Nephron (organoid): ENCODE data around the gene LRTM2.

Experiments used
- H3K27ac Mint-ChIP-seq, 3 experiments: 2 replicates each; pipeline ENCODE4 v1.8.0; 2020; ENCODE audit warnings: mixed read lengths in 3 of 3, mild to moderate bottlenecking in 2 of 3, moderate library complexity in 1 of 3
- H3K27me3 Mint-ChIP-seq: 2 replicates; pipeline ENCODE4 v1.8.0; 2021; ENCODE audit warnings: low read depth, mild to moderate bottlenecking, moderate library complexity, mixed read lengths
- H3K36me3 Mint-ChIP-seq: 2 replicates; pipeline ENCODE4 v1.8.0; 2020; ENCODE audit warnings: low read depth, mixed read lengths
- H3K4me1 Mint-ChIP-seq: 2 replicates; pipeline ENCODE4 v1.8.0; 2020; ENCODE audit warnings: mixed read lengths
- H3K4me3 Mint-ChIP-seq, 3 experiments: 2 replicates each; pipeline ENCODE4 v1.8.0; 2020; ENCODE audit warnings: mild to moderate bottlenecking in 3 of 3, mixed read lengths in 3 of 3, moderate library complexity in 2 of 3
- H3K9me3 Mint-ChIP-seq: 2 replicates; pipeline ENCODE4 v1.8.0; 2020; ENCODE audit warnings: mixed read lengths
- TF ChIP-seq, protein P1 (sequence below), 3 experiments: fragments of 200-600 bp; sonication (generic); IDR thresholded peaks; one replicate each; pipeline ENCODE4 v1.5.0; 2021; ENCODE audit warnings: antibody characterized with exemption in 3 of 3; ENCODE audit not compliant: unreplicated experiment in 3 of 3

The LRTM2 gene

DNA sequence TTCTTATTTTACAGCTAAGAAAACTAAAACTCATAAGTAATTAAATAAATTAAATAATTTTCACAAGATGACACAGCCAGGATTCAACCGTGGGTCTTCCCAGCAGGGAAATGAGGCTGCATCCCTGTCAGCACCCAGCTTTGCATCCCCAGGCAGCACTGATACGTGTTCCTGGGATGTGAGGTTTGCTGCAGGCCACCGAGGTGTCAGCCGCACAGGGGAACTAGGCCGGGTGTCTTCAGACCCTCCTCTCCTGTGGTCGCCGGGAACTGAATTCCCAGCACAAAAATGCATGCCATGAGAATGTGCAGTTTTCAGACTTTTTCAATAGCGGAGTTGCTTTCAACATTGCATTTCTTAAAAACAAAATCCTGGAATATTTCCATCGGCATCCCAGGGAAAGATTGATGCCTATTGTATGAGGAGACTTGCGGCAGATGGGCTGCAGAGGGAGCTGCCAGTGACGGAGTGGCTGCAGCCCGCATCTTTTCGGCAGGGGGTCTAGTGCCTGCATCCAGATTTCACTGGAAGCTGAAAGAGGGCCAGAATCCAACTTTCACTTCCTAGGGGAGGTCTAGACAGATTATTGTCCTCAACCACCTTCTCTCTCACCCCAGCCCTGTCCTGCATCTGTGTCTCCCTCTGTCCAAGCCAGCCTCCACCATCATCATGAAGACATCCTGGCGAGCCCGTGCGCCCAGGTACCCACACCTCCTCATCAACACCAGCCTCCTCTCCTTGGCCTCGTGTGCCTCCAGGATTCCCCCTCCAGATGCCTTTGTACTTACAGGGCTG lies 12.6 kb downstream of the LRTM2 start:
- Mint-ChIP-seq H3K4me1 (peaks cover 11% of the 10 kb centered on the region), H3K9me3 (no peaks in the 10 kb centered on the region), H3K36me3 (no peaks in the 10 kb centered on the region), H3K27me3 (peaks cover 62% of the 10 kb centered on the region), H3K4me3 (no peak overlapping the region), H3K27ac (no peak overlapping the region)
- TF ChIP-seq, protein P1, sequence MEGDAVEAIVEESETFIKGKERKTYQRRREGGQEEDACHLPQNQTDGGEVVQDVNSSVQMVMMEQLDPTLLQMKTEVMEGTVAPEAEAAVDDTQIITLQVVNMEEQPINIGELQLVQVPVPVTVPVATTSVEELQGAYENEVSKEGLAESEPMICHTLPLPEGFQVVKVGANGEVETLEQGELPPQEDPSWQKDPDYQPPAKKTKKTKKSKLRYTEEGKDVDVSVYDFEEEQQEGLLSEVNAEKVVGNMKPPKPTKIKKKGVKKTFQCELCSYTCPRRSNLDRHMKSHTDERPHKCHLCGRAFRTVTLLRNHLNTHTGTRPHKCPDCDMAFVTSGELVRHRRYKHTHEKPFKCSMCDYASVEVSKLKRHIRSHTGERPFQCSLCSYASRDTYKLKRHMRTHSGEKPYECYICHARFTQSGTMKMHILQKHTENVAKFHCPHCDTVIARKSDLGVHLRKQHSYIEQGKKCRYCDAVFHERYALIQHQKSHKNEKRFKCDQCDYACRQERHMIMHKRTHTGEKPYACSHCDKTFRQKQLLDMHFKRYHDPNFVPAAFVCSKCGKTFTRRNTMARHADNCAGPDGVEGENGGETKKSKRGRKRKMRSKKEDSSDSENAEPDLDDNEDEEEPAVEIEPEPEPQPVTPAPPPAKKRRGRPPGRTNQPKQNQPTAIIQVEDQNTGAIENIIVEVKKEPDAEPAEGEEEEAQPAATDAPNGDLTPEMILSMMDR (IDR thresholded peaks at IDR 0.05; ENCODE audit: unreplicated experiment in 3 of 3): no peak

DNA sequence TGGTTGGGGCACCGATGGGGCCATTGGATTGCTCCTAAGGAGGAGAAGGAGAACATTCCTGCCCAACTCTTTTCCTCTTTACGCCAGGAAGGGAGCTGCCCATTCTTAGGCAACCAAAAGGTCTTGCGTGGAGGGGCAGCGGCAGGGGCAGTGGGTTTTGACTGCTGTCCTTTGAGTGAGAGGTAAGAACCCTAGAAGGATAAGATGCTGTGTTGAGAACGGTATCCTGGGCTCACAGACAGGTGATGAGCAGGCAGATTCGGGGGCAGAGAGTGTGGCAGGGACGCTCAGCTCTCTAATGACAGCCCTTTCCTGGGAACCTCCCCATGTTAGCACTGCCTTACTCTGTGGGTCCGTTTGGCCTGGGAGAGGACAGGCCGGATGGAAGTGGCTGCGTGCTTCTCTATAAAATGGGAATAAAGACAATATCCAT lies 13.2 kb downstream of the LRTM2 start:
- H3K27ac Mint-ChIP-seq: no peak overlapping the region
- no peaks in the 10 kb centered on the region for H3K36me3 Mint-ChIP-seq
- no peaks in the 10 kb centered on the region for H3K9me3 Mint-ChIP-seq
- H3K4me1 Mint-ChIP-seq: peaks cover 17% of the 10 kb centered on the region
- no peak overlapping the region for H3K4me3 Mint-ChIP-seq
- TF ChIP-seq, protein P1 (IDR thresholded peaks at IDR 0.05; ENCODE audit: unreplicated experiment in 3 of 3): no peak
- H3K27me3 Mint-ChIP-seq: peaks cover 61% of the 10 kb centered on the region

DNA sequence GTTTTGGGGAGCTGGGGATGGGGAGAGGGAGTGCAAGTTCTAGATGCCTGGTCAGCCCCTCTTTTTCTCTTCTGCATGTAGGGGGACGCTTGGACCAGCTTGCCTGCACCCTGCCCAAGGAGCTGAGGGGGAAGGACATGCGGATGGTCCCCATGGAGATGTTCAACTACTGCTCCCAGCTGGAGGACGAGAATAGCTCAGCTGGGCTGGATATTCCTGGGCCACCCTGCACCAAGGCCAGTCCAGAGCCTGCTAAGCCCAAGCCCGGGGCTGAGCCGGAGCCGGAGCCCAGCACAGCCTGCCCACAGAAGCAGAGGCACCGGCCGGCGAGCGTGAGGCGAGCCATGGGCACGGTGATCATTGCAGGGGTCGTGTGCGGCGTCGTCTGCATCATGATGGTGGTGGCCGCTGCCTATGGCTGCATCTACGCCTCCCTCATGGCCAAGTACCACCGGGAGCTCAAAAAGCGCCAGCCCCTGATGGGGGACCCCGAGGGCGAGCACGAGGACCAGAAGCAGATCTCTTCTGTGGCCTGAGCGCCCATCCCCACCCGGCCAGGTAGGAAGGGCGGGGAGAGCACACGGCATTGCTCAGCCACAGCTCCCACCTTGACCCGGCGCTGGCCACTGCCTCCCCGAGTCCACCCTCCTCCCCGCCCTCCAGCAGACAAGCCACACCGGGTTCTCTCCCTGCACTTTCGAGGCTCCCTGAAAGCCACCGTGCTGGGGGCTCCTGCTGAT lies 14.0 kb downstream of the LRTM2 start:
- H3K27ac Mint-ChIP-seq: no peak overlapping the region
- no peaks in the 10 kb centered on the region for H3K36me3 Mint-ChIP-seq
- no peak overlapping the region for H3K4me3 Mint-ChIP-seq
- no peaks in the 10 kb centered on the region for H3K9me3 Mint-ChIP-seq
- H3K27me3 Mint-ChIP-seq: peaks cover 62% of the 10 kb centered on the region
- TF ChIP-seq, protein P1 (IDR thresholded peaks at IDR 0.05; ENCODE audit: unreplicated experiment in 3 of 3): no peak
- H3K4me1 Mint-ChIP-seq: peaks cover 18% of the 10 kb centered on the region

- Mint-ChIP-seq H3K36me3 (no peaks in the 10 kb centered on the region), H3K4me1 (peaks cover 23% of the 10 kb centered on the region), H3K4me3 (no peak overlapping the region), H3K27me3 (peaks cover 59% of the 10 kb centered on the region), H3K9me3 (no peaks in the 10 kb centered on the region), H3K27ac (no peak overlapping the region)
- TF ChIP-seq, protein P1 (IDR thresholded peaks at IDR 0.05; ENCODE audit: unreplicated experiment in 3 of 3): no peak
Observed at GRCh38 chr12:1835211-1836131, 15.1 kb downstream of the LRTM2 start.

DNA sequence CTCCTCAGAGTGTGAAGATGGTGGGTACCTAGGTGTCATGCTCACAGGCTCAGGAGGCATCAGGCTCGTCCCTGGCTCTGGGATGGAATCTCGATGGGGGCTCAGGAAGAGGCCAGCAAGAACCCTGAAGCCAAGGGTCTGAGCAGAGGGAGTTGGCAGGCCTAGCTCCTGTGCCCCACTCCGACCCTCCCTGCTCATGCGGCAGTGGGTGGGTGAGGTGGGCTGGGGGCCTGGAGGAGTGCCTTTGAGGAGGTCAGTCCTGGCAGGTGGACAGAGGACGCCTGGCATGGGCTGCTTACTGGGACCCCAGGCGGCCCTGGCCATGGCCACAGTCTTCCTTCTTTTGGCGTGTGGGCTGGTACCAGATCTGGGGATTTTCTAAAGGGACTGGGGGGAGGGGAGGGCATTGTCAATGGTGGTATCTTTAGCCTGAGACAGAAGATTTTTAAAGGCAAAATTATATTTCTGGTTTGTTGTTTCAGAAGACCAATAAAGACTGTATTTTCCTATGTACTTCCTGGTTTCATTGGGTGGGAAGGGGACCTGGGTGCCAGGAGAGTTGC lies 16.0 kb downstream of the LRTM2 start:
- Mint-ChIP-seq H3K27ac (no peak overlapping the region), H3K27me3 (peaks cover 56% of the 10 kb centered on the region), H3K4me1 (peaks cover 19% of the 10 kb centered on the region), H3K9me3 (no peaks in the 10 kb centered on the region), H3K36me3 (no peaks in the 10 kb centered on the region), H3K4me3 (no peak overlapping the region)
- TF ChIP-seq, protein P1 (IDR thresholded peaks at IDR 0.05; ENCODE audit: unreplicated experiment in 3 of 3): no peak
